Lung (tissue), 12 donors: ENCODE measurements around the gene NACC2. TPM values are rescaled to one million over a fixed set of nuclear protein-coding genes. Genes with fewer than 3 reads are reported as not detected.
A peak's percentile ranks its signal among the peaks of the same experiment; 100 is the strongest.

ENCODE experiments used
- ATAC-seq: fragments of 200-7000 bp; cut with Tn5 transposase; one replicate; pipeline ENCODE4 v1.9.1; 2020; ENCODE audit warnings: moderate number of reproducible peaks; ENCODE audit not compliant: insufficient read depth, low FRiP score
- DNase-seq, 3 donors: peaks; one replicate each; pipeline ENCODE4 v3.0.0-alpha.2; 2013 to 2017
- H3K27ac ChIP-seq, 2 donors: one replicate each; pipeline ENCODE4 v1.5.1; 2013; ENCODE audit warnings: mild to moderate bottlenecking in 2 of 2, moderate library complexity in 2 of 2, control low read depth in 1 of 2, inconsistent platforms in 1 of 2, low read depth in 1 of 2, low read length in 1 of 2
- H3K27me3 ChIP-seq, 3 donors: one replicate each; pipeline ENCODE4 v1.5.1; 2013; ENCODE audit warnings: low read length in 2 of 3; ENCODE audit not compliant: control insufficient read depth in 3 of 3, insufficient read depth in 3 of 3
- H3K36me3 ChIP-seq, 4 donors: one replicate each; pipeline ENCODE4 v1.5.1; 2013; ENCODE audit warnings: low read length in 4 of 4, mild to moderate bottlenecking in 1 of 4, moderate library complexity in 1 of 4; ENCODE audit not compliant: control insufficient read depth in 4 of 4, insufficient read depth in 4 of 4
- H3K4me1 ChIP-seq, 5 donors: one replicate each; pipeline ENCODE4 v1.5.1; 2013; ENCODE audit warnings: low read length in 5 of 5, mild to moderate bottlenecking in 2 of 5, moderate library complexity in 1 of 5; ENCODE audit not compliant: control insufficient read depth in 5 of 5, insufficient read depth in 5 of 5
- H3K4me3 ChIP-seq: one replicate; pipeline ENCODE4 v1.5.1; 2013; ENCODE audit warnings: mild to moderate bottlenecking, control low read depth, moderate library complexity
- H3K9ac ChIP-seq, 2 donors: one replicate each; pipeline ENCODE4 v1.5.1; 2013; ENCODE audit warnings: low read length in 2 of 2, control low read depth in 1 of 2; ENCODE audit not compliant: insufficient read depth in 1 of 2
- H3K9me3 ChIP-seq, 4 donors: one replicate each; pipeline ENCODE4 v1.5.1; 2013; ENCODE audit warnings: low read length in 3 of 4, mild to moderate bottlenecking in 1 of 4, moderate library complexity in 1 of 4; ENCODE audit not compliant: control insufficient read depth in 4 of 4, insufficient read depth in 3 of 4
- WGBS, 2 donors: extraction: QIAGEN DNeasy Blood & Tissue Kit; methylation state at CpG; one replicate each; pipeline ENCODE4 v1.1.7; 2013; 5-methylcytosine and 5-hydroxymethylcytosine counted together
- polyA plus RNA-seq, 2 donors: library from polyadenylated mRNA; stranded (reverse); fragments of 200-250 nt; gene quantifications; one replicate each; pipeline ENCODE4 v1.2.1, GENCODE V29; 2013
- total RNA-seq, 2 donors: library from RNA; depleted of rRNA in 1 of 2; stranded (reverse); fragments of >200 nt in 1 of 2; gene quantifications; one replicate each; pipeline ENCODE4 v1.2.1, GENCODE V29; 2014 to 2021
- TF ChIP-seq, protein P1 (sequence below): IDR thresholded peaks from 2 replicates; pipeline ENCODE4 v1.5.1; 2012; ENCODE audit warnings: mild to moderate bottlenecking; ENCODE audit errors: control extremely low read depth, extremely low read depth
- donor health status: control.
- donor health status: control.
- donor health status: Bipolar disorder and iron deficiency.
- donor health status: healthy.
- donor health status: DM: yes; HTN: yes; CAD: no.

Gene NACC2
- total and polyA plus RNA-seq, 4 donors = 5.9 to 32.7 (median 10.5) TPM

GRCh38 chr9:136060671-136061371 lies 34.3 kb downstream of the NACC2 start:
- Histone ChIP-seq H3K4me3 (no peak overlapping the region), H3K9me3 (no peaks in the 10 kb centered on the region), H3K4me1 (peaks cover 0 to 16% (median 7%) of the 10 kb centered on the region in 5 donors), H3K27ac (no peak overlapping the region), H3K27me3 (no peaks in the 10 kb centered on the region), H3K9ac (no peak overlapping the region), H3K36me3 (peaks cover 0 to 2% (median 0%) of the 10 kb centered on the region in 4 donors)
- WGBS, 2 donors = 88 to 91% methylated on average over 18 to 19 of the region's 19 CpGs
- DNase-seq (no peak), ATAC-seq (no peak)
- TF ChIP-seq, protein P1, sequence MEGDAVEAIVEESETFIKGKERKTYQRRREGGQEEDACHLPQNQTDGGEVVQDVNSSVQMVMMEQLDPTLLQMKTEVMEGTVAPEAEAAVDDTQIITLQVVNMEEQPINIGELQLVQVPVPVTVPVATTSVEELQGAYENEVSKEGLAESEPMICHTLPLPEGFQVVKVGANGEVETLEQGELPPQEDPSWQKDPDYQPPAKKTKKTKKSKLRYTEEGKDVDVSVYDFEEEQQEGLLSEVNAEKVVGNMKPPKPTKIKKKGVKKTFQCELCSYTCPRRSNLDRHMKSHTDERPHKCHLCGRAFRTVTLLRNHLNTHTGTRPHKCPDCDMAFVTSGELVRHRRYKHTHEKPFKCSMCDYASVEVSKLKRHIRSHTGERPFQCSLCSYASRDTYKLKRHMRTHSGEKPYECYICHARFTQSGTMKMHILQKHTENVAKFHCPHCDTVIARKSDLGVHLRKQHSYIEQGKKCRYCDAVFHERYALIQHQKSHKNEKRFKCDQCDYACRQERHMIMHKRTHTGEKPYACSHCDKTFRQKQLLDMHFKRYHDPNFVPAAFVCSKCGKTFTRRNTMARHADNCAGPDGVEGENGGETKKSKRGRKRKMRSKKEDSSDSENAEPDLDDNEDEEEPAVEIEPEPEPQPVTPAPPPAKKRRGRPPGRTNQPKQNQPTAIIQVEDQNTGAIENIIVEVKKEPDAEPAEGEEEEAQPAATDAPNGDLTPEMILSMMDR = no peak

DNA sequence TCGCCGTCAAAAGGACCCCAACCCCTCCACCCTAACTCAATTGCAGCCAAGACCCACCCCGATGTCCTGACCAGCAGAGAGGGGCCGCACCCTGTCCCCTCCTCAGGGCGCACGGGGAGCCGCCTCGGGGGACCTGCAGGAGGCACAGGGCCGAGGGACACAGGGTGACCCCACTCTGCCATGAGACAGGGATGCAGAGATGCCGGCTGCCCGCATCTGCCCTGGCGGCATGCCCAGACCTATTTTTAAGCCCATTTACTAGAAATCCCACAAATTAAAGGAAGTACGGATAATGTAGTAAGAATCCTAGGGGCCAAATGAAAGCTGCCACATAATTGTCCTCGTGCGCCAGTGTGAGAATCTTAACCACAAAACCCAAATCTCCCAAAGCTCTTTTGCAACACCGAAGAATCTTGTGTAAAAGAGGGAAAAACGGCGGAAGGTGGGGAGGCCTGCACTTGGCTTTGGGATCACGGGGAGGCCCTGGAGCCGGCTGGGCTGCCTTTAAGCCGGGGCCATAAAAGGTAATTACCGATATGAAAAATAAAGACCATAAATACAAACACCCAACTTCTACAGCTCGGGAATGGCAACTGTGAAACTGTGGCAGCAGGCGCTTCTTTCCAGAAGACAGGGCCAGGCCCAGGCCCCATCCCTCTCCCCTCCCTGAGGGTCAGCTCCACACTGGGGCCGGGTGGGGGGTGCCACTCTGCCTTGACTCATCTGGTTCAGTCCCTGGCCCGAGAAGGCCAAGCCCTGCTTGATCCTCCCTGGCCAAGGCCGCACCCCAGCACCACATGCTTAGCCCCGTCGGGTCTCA lies 35.0 kb downstream of the NACC2 start:
- Histone ChIP-seq H3K27ac (no peak overlapping the region), H3K27me3 (no peaks in the 10 kb centered on the region), H3K4me3 (no peak overlapping the region), H3K9ac (no peak overlapping the region), H3K4me1 (peaks cover 0 to 14% (median 7%) of the 10 kb centered on the region in 5 donors), H3K9me3 (no peaks in the 10 kb centered on the region), H3K36me3 (peaks cover 0 to 2% (median 0%) of the 10 kb centered on the region in 4 donors)
- DNase-seq = peak in 2 of 3 donors; percentile 23 to 36
- no peak for ATAC-seq
- WGBS, 2 donors = 56 to 75% methylated on average over 29 of the region's 29 CpGs
- TF ChIP-seq, protein P1 = no peak

- H3K36me3 ChIP-seq = peaks cover 0 to 2% (median under 1%) of the 10 kb centered on the region in 4 donors
- no peak for DNase-seq
- TF ChIP-seq, protein P1 = no peak
- peaks cover 0 to 14% (median 7%) of the 10 kb centered on the region in 5 donors for H3K4me1 ChIP-seq
- no peaks in the 10 kb centered on the region for H3K27me3 ChIP-seq
- 85% methylated on average over 20 of the region's 20 CpGs for WGBS, 2 donors
- no peak overlapping the region for H3K9ac ChIP-seq
- H3K27ac ChIP-seq = no peak overlapping the region
- ATAC-seq = no peak
- no peak overlapping the region for H3K4me3 ChIP-seq
- H3K9me3 ChIP-seq = no peaks in the 10 kb centered on the region
These were observed 35.7 kb downstream of the NACC2 start for GRCh38 chr9:136059321-136059791.
